ENCODE data around the gene TLL2. TPM values are rescaled to one million over a fixed set of nuclear protein-coding genes. Genes with fewer than 3 reads are reported as not detected.

Gene TLL2
- total and polyA plus RNA-seq, 9 of the 15 experiments (the other 6 are each of a cell fraction or from before 2014, with no cell fraction given), result 0.09 TPM; not detected in 8

GRCh38 chr10:96357038-96357620, 156.6 kb downstream of the TLL2 start:
- intact Hi-C loops (cut with micrococcal nuclease), result no loop called here
- POLR2A ChIA-PET, result interaction anchor here (0.6 kb wide), 1 partner anchor 230 kb away, joined by 3 read pairs; the partner anchor contains the start of gene TM9SF3
- no peak for ATAC-seq
- Histone ChIP-seq H3K9ac (ENCODE audit: insufficient read depth in 1 of 2, low read depth in 2 of 2, low read length in 2 of 2) (no peak overlapping the region), H3K9me1 (ENCODE audit: control insufficient read depth, insufficient read depth, low read length) (no peaks in the 10 kb centered on the region), H3K79me2 (ENCODE audit: control insufficient read depth, insufficient read depth, low read length) (no peaks in the 10 kb centered on the region), H3K27me3 (ENCODE audit: control insufficient read depth in 2 of 2, insufficient read depth in 2 of 2, low read length in 2 of 2) (peaks cover 0 to 24% of the 10 kb centered on the region in 2 experiments; a peak in 2 of 5 replicates), H3K27ac (ENCODE audit: extremely low read depth, low read depth, low read length) (no peak overlapping the region), H3K4me2 (ENCODE audit: insufficient read depth, low read length) (no peak overlapping the region), H3K9me3 (replicated peaks; ENCODE audit: control insufficient read depth, insufficient read depth, low read depth, low read length) (no peaks in the 10 kb centered on the region), H3K4me3 (no peak overlapping the region), H2AFZ (ENCODE audit: low read depth, low read length) (no peak overlapping the region), H3K4me1 (replicated peaks in 1 of 2; ENCODE audit: control insufficient read depth in 2 of 2, insufficient read depth in 2 of 2, low read length in 2 of 2) (no peaks in the 10 kb centered on the region), H4K20me1 (replicated peaks; ENCODE audit: control insufficient read depth, insufficient read depth, low read length) (no peaks in the 10 kb centered on the region), H3K36me3 (ENCODE audit: control insufficient read depth, insufficient read depth, low read length) (no peaks in the 10 kb centered on the region)
- 4% methylated on average over 8 of the region's 8 CpGs for WGBS (ENCODE audit: insufficient coverage, low coverage, missing lambda C conversion rate)
- no peak for FAIRE-seq
- TF ChIP-seq, protein P1, sequence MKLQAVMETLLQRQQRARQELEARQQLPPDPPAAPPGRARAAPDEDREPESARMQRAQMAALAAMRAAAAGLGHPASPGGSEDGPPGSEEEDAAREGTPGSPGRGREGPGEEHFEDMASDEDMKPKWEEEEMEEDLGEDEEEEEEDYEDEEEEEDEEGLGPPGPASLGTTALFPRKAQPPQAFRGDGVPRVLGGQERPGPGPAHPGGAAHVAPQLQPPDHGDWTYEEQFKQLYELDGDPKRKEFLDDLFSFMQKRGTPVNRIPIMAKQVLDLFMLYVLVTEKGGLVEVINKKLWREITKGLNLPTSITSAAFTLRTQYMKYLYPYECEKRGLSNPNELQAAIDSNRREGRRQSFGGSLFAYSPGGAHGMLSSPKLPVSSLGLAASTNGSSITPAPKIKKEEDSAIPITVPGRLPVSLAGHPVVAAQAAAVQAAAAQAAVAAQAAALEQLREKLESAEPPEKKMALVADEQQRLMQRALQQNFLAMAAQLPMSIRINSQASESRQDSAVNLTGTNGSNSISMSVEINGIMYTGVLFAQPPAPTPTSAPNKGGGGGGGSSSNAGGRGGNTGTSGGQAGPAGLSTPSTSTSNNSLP (IDR thresholded peaks at IDR 0.05; ENCODE audit: borderline replicate concordance, low read depth, low read length), result no peak
- TF ChIP-seq E2F4 (CRISPR knock-in tag; IDR thresholded peaks at IDR 0.05; ENCODE audit: low read depth), result no peak
- TF ChIP-seq ATF3 (IDR thresholded peaks at IDR 0.05), result peak; percentile 19; the same call in 1 of the 2 replicates
- TF ChIP-seq ATF3 (CRISPR knock-in tag; conservative IDR thresholded peaks at IDR 0.05), result no peak
- TF ChIP-seq, protein P2, sequence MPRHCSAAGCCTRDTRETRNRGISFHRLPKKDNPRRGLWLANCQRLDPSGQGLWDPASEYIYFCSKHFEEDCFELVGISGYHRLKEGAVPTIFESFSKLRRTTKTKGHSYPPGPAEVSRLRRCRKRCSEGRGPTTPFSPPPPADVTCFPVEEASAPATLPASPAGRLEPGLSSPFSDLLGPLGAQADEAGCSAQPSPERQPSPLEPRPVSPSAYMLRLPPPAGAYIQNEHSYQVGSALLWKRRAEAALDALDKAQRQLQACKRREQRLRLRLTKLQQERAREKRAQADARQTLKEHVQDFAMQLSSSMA (CRISPR knock-in tag; IDR thresholded peaks at IDR 0.05), result no peak
- BruUV-seq (replicated peaks), result no TSS peak
- DNase-seq (ENCODE audit: extremely low read depth in 1 of 4, low spot score in 3 of 4), result no peak
- CTCF ChIA-PET (ENCODE audit: low intra/inter-chr PET ratio), result no interaction called here
- in situ Hi-C loops (cut with MboI), result no loop called here

Data from K562 (cell line).